HEK293 (cell line): ENCODE measurements around the gene C14orf132.

Experiments
- CTCF ChIA-PET: fragments of 350-600 bp; formaldehyde crosslinking; extraction: SDS; loops from one replicate; lab custom pipeline; 2021; ENCODE audit warnings: antibody characterized with exemption; lab: Yijun Ruan, JAX
- POLR2A ChIA-PET: fragments of 300-600 bp; formaldehyde crosslinking; extraction: SDS; loops from one replicate; lab custom pipeline; 2020; ENCODE audit warnings: antibody characterized with exemption, inconsistent platforms; lab: Yijun Ruan, JAX
- H3K27ac ChIP-seq: fragments of 200-500 bp; sonication (Bioruptor generic); 2 replicates; pipeline ENCODE4 v1.5.1; 2014; ENCODE audit warnings: low read depth, low read length, control low read depth, inconsistent platforms; ENCODE audit errors: extremely low read depth
- H3K36me3 ChIP-seq, 2 experiments: fragments of 200-500 bp in 1 of 2; sonication (Bioruptor generic) in 1 of 2; 1 replicate in 1 of 2; 2 replicates in 1 of 2; pipeline ENCODE4 v1.5.1; 2014 to 2017; ENCODE audit warnings: inconsistent platforms in 2 of 2, low read length in 2 of 2; ENCODE audit not compliant: control insufficient read depth in 2 of 2, insufficient read depth in 1 of 2
- H3K4me1 ChIP-seq: fragments of 200-500 bp; sonication (Bioruptor generic); 2 replicates; pipeline ENCODE4 v1.5.1; 2014; ENCODE audit warnings: mild to moderate bottlenecking, low read length, inconsistent platforms; ENCODE audit not compliant: control insufficient read depth, insufficient read depth
- H3K4me3 ChIP-seq: 2 replicates; pipeline ENCODE4 v1.5.1; 2011; ENCODE audit warnings: low read depth, mild to moderate bottlenecking, control low read depth, low read length, moderate library complexity
- H3K9me3 ChIP-seq: fragments of 200-500 bp; sonication (Bioruptor generic); 2 replicates; pipeline ENCODE4 v1.5.1; 2014; ENCODE audit warnings: low read depth, low read length, inconsistent platforms; ENCODE audit not compliant: control insufficient read depth, insufficient read depth
- GLIS1 ChIP-seq: fragments of 450-650 bp; formaldehyde crosslinking; IDR thresholded peaks from 2 replicates; pipeline ENCODE4 v1.5.1; 2016; ENCODE audit warnings: missing biosample characterization, missing genetic modification characterization
- SCRT2 ChIP-seq: fragments of 450-650 bp; formaldehyde crosslinking; IDR thresholded peaks from 2 replicates; pipeline ENCODE4 v1.5.1; 2016; ENCODE audit warnings: missing biosample characterization, missing genetic modification characterization
- SP3 ChIP-seq: fragments of 450-650 bp; formaldehyde crosslinking; IDR thresholded peaks from 2 replicates; pipeline ENCODE4 v1.5.1; 2016; ENCODE audit warnings: missing biosample characterization, missing genetic modification characterization
- ZEB2 ChIP-seq: fragments of 450-650 bp; formaldehyde crosslinking; IDR thresholded peaks from 2 replicates; pipeline ENCODE4 v1.5.1; 2016; ENCODE audit warnings: missing biosample characterization, missing genetic modification characterization
- ZFP3 ChIP-seq: fragments of 450-650 bp; formaldehyde crosslinking; IDR thresholded peaks from 2 replicates; pipeline ENCODE4 v1.5.1; 2016; ENCODE audit warnings: low read depth, missing biosample characterization, missing genetic modification characterization
- ZIC2 ChIP-seq: fragments of 450-650 bp; formaldehyde crosslinking; IDR thresholded peaks from 2 replicates; pipeline ENCODE4 v1.5.1; 2016; ENCODE audit warnings: missing biosample characterization, missing genetic modification characterization
- ZNF184 ChIP-seq: fragments of 450-650 bp; IDR thresholded peaks from 2 replicates; pipeline ENCODE4 v1.5.1; 2018; ENCODE audit warnings: missing biosample characterization, mild to moderate bottlenecking, missing genetic modification characterization
- ZNF24 ChIP-seq: fragments of 450-650 bp; formaldehyde crosslinking; IDR thresholded peaks from 2 replicates; pipeline ENCODE4 v1.5.1; 2016; ENCODE audit warnings: missing biosample characterization, missing genetic modification characterization
- ZNF335 ChIP-seq: fragments of 450-650 bp; formaldehyde crosslinking; conservative IDR thresholded peaks from 2 replicates; pipeline ENCODE4 v1.5.1; 2016; ENCODE audit warnings: missing biosample characterization, missing genetic modification characterization
- ZNF501 ChIP-seq: fragments of 450-650 bp; formaldehyde crosslinking; IDR thresholded peaks from 2 replicates; pipeline ENCODE4 v1.5.1; 2016; ENCODE audit warnings: missing biosample characterization, missing genetic modification characterization
- ZNF600 ChIP-seq: fragments of 450-650 bp; formaldehyde crosslinking; IDR thresholded peaks from 2 replicates; pipeline ENCODE4 v1.5.1; 2016; ENCODE audit warnings: missing biosample characterization, missing genetic modification characterization
- ZNF626 ChIP-seq: fragments of 450-650 bp; sonication (Bioruptor Pico); formaldehyde crosslinking; IDR thresholded peaks from 2 replicates; pipeline ENCODE4 v1.5.1; 2018; ENCODE audit warnings: missing biosample characterization, missing genetic modification characterization, inconsistent platforms
- ZNF664 ChIP-seq: fragments of 450-650 bp; formaldehyde crosslinking; IDR thresholded peaks from 2 replicates; pipeline ENCODE4 v1.5.1; 2016; ENCODE audit warnings: missing biosample characterization, missing genetic modification characterization
- TF ChIP-seq, protein P1 (sequence below): fragments of 450-650 bp; formaldehyde crosslinking; IDR thresholded peaks from 2 replicates; pipeline ENCODE4 v1.5.1; 2016; ENCODE audit warnings: missing biosample characterization, missing genetic modification characterization
- TF ChIP-seq, protein P2 (sequence below): fragments of 450-650 bp; formaldehyde crosslinking; optimal IDR thresholded peaks from 2 replicates; pipeline ENCODE3; 2016; ENCODE audit warnings: missing biosample characterization, mild to moderate bottlenecking, missing genetic modification characterization
- TF ChIP-seq, protein P3 (sequence below): fragments of 450-650 bp; IDR thresholded peaks from 2 replicates; pipeline ENCODE4 v1.5.1; 2018; ENCODE audit warnings: missing biosample characterization, mild to moderate bottlenecking, missing genetic modification characterization
- TF ChIP-seq, protein P4 (sequence below): fragments of 450-650 bp; formaldehyde crosslinking; IDR thresholded peaks from 2 replicates; pipeline ENCODE4 v1.5.1; 2016; ENCODE audit warnings: missing biosample characterization, missing genetic modification characterization

The C14orf132 gene

DNA sequence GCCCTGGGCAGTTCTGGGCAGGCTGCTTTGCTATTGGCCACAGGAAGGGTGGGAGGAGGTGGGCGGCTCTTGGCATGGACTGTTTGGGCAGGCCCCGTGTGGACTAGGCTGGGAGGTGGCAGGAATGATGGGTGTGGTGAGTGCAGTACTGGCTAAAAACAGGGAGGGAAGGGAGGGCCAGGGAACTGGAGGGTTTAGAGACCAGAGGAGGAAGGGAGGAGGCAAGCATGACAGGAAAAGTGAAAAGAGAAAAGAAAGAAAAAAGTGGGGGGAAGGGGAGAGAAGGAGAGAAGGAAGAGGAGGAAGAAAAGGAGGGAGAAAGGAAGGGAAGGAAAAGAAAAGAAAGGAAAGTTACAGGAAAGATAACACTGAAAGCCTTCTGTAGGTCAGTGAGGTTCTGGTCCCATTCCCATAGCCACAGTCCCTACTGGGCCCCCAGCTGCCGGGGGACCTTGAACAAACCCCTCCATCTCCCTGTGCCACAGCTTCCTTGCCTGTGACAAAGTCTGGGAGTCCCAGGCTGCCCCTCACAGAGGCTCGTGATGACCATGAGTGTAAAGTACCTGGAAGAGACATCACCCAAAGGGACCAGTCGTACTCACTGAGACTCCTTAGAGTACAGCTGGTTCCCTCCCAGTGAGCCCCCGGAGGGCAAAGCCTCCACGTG, 1.1 kb upstream of the C14orf132 start (continued):
- TF ChIP-seq, protein P1, sequence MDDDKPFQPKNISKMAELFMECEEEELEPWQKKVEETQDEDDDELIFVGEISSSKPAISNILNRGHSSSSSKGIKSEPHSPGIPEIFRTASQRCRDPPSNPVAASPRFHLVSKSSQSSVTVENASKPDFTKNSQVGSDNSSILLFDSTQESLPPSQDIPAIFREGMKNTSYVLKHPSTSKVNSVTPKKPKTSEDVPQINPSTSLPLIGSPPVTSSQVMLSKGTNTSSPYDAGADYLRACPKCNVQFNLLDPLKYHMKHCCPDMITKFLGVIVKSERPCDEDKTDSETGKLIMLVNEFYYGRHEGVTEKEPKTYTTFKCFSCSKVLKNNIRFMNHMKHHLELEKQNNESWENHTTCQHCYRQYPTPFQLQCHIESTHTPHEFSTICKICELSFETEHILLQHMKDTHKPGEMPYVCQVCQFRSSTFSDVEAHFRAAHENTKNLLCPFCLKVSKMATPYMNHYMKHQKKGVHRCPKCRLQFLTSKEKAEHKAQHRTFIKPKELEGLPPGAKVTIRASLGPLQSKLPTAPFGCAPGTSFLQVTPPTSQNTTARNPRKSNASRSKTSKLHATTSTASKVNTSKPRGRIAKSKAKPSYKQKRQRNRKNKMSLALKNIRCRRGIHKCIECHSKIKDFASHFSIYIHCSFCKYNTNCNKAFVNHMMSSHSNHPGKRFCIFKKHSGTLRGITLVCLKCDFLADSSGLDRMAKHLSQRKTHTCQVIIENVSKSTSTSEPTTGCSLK: no peak

DNA sequence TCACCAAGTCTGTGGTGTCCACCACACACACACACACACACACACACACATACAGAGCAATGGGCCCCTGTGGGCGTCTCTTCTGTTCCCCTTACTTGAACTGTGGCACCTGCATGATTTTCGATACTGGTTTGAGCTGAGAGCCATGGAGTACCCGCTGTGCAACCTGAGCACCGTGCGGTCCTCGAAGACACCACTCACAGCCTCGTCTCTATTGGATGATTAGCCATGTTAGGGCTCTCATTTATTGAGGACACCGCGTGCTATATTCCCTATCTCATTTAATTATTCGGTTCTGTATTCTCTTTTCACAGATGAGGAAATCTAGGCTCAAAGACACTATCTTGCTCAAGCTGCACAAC, 623 bp upstream of the C14orf132 start:
- Histone ChIP-seq H3K36me3 (peaks cover 0 to 5% of the 10 kb centered on the region in 2 experiments; a peak in 1 of 3 replicates), H3K4me1 (peaks cover 4% of the 10 kb centered on the region; the same call in 1 of the 2 replicates), H3K9me3 (no peaks in the 10 kb centered on the region), H3K4me3 (peak overlapping the region; percentile 77), H3K27ac (no peak overlapping the region)
- TF ChIP-seq ZNF664 (peak; percentile 98), ZIC2 (tag by site-specific recombination) (peak; percentile 26; the same call in 1 of the 2 replicates), SCRT2 (peak; percentile 17; the same call in 1 of the 2 replicates), ZNF335 (tag by site-specific recombination) (peak; percentile 85), ZFP3 (tag by site-specific recombination) (no peak), GLIS1 (peak; percentile 73), ZNF600 (tag by site-specific recombination) (0 out of 2 replicates have a peak, but pooled peaks have one; percentile 12), ZEB2 (no peak), ZNF184 (tag by site-specific recombination) (no peak), ZNF626 (no peak)
- TF ChIP-seq, protein P2, sequence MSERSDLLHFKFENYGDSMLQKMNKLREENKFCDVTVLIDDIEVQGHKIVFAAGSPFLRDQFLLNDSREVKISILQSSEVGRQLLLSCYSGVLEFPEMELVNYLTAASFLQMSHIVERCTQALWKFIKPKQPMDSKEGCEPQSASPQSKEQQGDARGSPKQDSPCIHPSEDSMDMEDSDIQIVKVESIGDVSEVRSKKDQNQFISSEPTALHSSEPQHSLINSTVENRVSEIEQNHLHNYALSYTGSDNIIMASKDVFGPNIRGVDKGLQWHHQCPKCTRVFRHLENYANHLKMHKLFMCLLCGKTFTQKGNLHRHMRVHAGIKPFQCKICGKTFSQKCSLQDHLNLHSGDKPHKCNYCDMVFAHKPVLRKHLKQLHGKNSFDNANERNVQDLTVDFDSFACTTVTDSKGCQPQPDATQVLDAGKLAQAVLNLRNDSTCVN (tag by site-specific recombination): peak; percentile 8
- CTCF ChIA-PET: interaction anchor here (0.6 to 0.9 kb wide), 5 partner anchors 29 to 575 kb away, joined by 3 to 4 read pairs (median 3); no protein-coding TSS in a partner anchor
- POLR2A ChIA-PET: interaction anchor here (0.7 kb wide), 1 partner anchor 322 kb away, joined by 3 read pairs; no protein-coding TSS in a partner anchor

DNA sequence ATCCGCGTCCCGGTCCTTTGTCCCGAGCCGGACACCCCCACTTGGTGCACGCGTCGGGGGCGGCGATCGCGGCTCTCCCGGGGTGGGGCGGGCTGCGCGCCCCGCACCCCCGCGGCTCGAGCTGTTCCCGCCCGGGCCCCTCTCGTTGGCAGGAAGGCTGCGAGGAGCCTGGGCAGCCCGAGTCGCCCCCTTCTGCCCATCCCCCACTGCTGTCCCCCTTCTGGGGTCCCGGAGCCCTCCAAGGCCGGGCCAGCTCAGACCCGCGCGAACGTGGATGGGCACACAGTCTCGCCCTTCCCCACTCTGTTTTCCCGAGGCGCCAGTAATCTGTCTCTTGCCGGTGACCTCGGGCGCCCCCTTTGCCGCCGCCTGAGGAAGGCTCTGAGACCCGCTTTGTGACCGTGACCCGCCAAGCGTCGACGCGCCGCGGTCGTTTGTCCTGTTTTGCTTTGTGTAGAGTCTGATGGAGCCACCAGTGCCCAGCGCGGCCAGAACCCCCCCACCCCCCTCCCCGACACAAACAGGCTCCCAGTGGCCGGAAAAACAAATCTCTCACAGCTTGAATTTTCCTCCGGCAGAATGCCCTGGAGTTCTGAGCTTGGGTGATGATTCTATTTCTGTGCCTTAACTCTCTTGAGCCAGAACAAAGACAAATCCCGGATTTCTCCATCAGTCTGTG, 610 bp downstream of the C14orf132 start:
- Histone ChIP-seq H3K36me3 (peaks cover 0 to 5% of the 10 kb centered on the region in 2 experiments; a peak in 1 of 3 replicates), H3K27ac (peak overlapping the region; percentile 86; the same call in 1 of the 2 replicates), H3K9me3 (no peaks in the 10 kb centered on the region), H3K4me1 (peaks cover 4% of the 10 kb centered on the region; the same call in 1 of the 2 replicates), H3K4me3 (peak overlapping the region; percentile 77)
- POLR2A ChIA-PET: interaction anchor here (0.9 to 1.4 kb wide), 3 partner anchors 11 to 55 kb away, joined by 3 to 5 read pairs (median 3); no protein-coding TSS in a partner anchor
- CTCF ChIA-PET: interaction anchor here (0.6 to 1.4 kb wide), 4 partner anchors 9 to 1368 kb away, joined by 3 to 4 read pairs (median 4); no protein-coding TSS in a partner anchor
- TF ChIP-seq, protein P1: no peak
- TF ChIP-seq, protein P3, sequence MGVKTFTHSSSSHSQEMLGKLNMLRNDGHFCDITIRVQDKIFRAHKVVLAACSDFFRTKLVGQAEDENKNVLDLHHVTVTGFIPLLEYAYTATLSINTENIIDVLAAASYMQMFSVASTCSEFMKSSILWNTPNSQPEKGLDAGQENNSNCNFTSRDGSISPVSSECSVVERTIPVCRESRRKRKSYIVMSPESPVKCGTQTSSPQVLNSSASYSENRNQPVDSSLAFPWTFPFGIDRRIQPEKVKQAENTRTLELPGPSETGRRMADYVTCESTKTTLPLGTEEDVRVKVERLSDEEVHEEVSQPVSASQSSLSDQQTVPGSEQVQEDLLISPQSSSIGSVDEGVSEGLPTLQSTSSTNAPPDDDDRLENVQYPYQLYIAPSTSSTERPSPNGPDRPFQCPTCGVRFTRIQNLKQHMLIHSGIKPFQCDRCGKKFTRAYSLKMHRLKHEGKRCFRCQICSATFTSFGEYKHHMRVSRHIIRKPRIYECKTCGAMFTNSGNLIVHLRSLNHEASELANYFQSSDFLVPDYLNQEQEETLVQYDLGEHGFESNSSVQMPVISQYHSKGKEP: no peak
- TF ChIP-seq, protein P4, sequence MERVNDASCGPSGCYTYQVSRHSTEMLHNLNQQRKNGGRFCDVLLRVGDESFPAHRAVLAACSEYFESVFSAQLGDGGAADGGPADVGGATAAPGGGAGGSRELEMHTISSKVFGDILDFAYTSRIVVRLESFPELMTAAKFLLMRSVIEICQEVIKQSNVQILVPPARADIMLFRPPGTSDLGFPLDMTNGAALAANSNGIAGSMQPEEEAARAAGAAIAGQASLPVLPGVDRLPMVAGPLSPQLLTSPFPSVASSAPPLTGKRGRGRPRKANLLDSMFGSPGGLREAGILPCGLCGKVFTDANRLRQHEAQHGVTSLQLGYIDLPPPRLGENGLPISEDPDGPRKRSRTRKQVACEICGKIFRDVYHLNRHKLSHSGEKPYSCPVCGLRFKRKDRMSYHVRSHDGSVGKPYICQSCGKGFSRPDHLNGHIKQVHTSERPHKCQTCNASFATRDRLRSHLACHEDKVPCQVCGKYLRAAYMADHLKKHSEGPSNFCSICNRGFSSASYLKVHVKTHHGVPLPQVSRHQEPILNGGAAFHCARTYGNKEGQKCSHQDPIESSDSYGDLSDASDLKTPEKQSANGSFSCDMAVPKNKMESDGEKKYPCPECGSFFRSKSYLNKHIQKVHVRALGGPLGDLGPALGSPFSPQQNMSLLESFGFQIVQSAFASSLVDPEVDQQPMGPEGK (tag by site-specific recombination): peak; percentile 37; the same call in 1 of the 2 replicates
- TF ChIP-seq ZNF501 (tag by site-specific recombination): 0 out of 2 replicates have a peak, but pooled peaks have one; percentile 12
- TF ChIP-seq ZIC2 (tag by site-specific recombination): peak; percentile 15
- TF ChIP-seq ZNF24 (tag by site-specific recombination): no peak
- TF ChIP-seq, protein P2 (tag by site-specific recombination): peak; percentile 73
- no peak for TF ChIP-seq SP3 (tag by site-specific recombination)
